SK-N-SH treated with all-trans-retinoic acid at 6 μM for 48 hours (cell line): ENCODE data around the gene PSMG4.

ENCODE experiments used
- GLIS3 ChIP-seq: fragments of 250-450 bp; sonication (Bioruptor Pico); IDR thresholded peaks from 2 replicates; pipeline ENCODE4 v1.5.0; 2020; ENCODE audit warnings: mild to moderate bottlenecking, moderate library complexity
- ISL1 ChIP-seq: fragments of 250-450 bp; sonication (Bioruptor Pico); IDR thresholded peaks from 2 replicates; pipeline ENCODE4 v2.1.2; 2022; ENCODE audit warnings: mild to moderate bottlenecking, moderate library complexity
- PATZ1 ChIP-seq: fragments of 250-450 bp; sonication (Bioruptor Pico); IDR thresholded peaks from 2 replicates; pipeline ENCODE4 v1.8.0; 2020; ENCODE audit warnings: mild to moderate bottlenecking, moderate library complexity, borderline replicate concordance
- RARB ChIP-seq: fragments of 250-450 bp; sonication (Bioruptor Pico); IDR thresholded peaks from 2 replicates; pipeline ENCODE4 v1.8.0; 2021; ENCODE audit warnings: mild to moderate bottlenecking, moderate library complexity
- SNAI2 ChIP-seq: fragments of 250-450 bp; sonication (Bioruptor Pico); IDR thresholded peaks from 2 replicates; pipeline ENCODE4 v1.5.0; 2020; ENCODE audit warnings: mild to moderate bottlenecking, moderate library complexity
- TOX ChIP-seq: fragments of 250-450 bp; sonication (Bioruptor Pico); IDR thresholded peaks from 2 replicates; pipeline ENCODE4 v1.8.0; 2021; ENCODE audit warnings: mild to moderate bottlenecking, moderate library complexity, borderline replicate concordance
- TSHZ2 ChIP-seq: fragments of 250-450 bp; sonication (Bioruptor Pico); IDR thresholded peaks from 2 replicates; pipeline ENCODE4 v1.5.0; 2020; ENCODE audit warnings: mild to moderate bottlenecking, moderate library complexity
- ZFP3 ChIP-seq: fragments of 250-450 bp; sonication (Bioruptor Pico); IDR thresholded peaks from 2 replicates; pipeline ENCODE4 v1.5.0; 2020; ENCODE audit warnings: mild to moderate bottlenecking, moderate library complexity
- ZFP30 ChIP-seq: fragments of 450-650 bp; formaldehyde crosslinking; IDR thresholded peaks from 2 replicates; pipeline ENCODE4 v1.5.0; 2022; ENCODE audit warnings: mild to moderate bottlenecking, moderate library complexity
- ZNF565 ChIP-seq: fragments of 450-650 bp; formaldehyde crosslinking; conservative IDR thresholded peaks from 2 replicates; pipeline ENCODE4 v1.5.0; 2020; ENCODE audit warnings: low read depth, mild to moderate bottlenecking, moderate library complexity

- TF ChIP-seq PATZ1 (CRISPR knock-in tag) (no peak), ZFP3 (no peak), ISL1 (CRISPR knock-in tag) (no peak), GLIS3 (CRISPR knock-in tag) (no peak), RARB (CRISPR knock-in tag) (no peak), TOX (CRISPR knock-in tag) (no peak), ZNF565 (CRISPR knock-in tag) (no peak), SNAI2 (CRISPR knock-in tag) (no peak), ZFP30 (CRISPR knock-in tag) (no peak), TSHZ2 (no peak)
These were observed 50.8 kb downstream of the PSMG4 start for GRCh38 chr6:3309391-3310050.
